Spleen (tissue), 11 donors: Measurements from ENCODE around the gene MSANTD1. TPM values are rescaled to one million over a fixed set of nuclear protein-coding genes. Genes with fewer than 3 reads are reported as not detected.

Experiments
- DNase-seq: peaks from one replicate; pipeline ENCODE4 v3.0.0-alpha.2; 2020
- H3K27ac ChIP-seq, 8 donors: fragments of 200-600 bp; sonication (generic) in 7 of 8; 1 replicate in 4 of 8; 2 replicates in 4 of 8; pipeline versions ENCODE4 v1.5.0 to v1.8.0; 2016 to 2021; ENCODE audit warnings: inconsistent platforms in 4 of 8, mild to moderate bottlenecking in 4 of 8, moderate library complexity in 1 of 8
- H3K27me3 ChIP-seq, 7 donors: fragments of 200-600 bp; sonication (generic) in 6 of 7; replicated peaks in 1 of 7; 1 replicate in 4 of 7; 2 replicates in 3 of 7; pipeline versions ENCODE4 v1.5.0 to v1.8.0; 2016 to 2021; ENCODE audit warnings: inconsistent platforms in 3 of 7, mild to moderate bottlenecking in 1 of 7
- H3K36me3 ChIP-seq, 6 donors: fragments of 200-600 bp; sonication (generic) in 5 of 6; 1 replicate in 4 of 6; 2 replicates in 2 of 6; pipeline versions ENCODE4 v1.5.0 to v1.8.0; 2016 to 2021; ENCODE audit warnings: inconsistent platforms in 2 of 6
- H3K4me1 ChIP-seq, 6 donors: fragments of 200-600 bp; sonication (generic) in 5 of 6; 1 replicate in 3 of 6; 2 replicates in 3 of 6; pipeline versions ENCODE4 v1.5.0 to v1.8.0; 2016 to 2021; ENCODE audit warnings: inconsistent platforms in 3 of 6
- H3K4me3 ChIP-seq, 8 donors: fragments of 200-600 bp; sonication (generic) in 7 of 8; 1 replicate in 4 of 8; 2 replicates in 4 of 8; pipeline versions ENCODE4 v1.5.0 to v1.8.0; 2016 to 2021; ENCODE audit warnings: inconsistent platforms in 4 of 8, mild to moderate bottlenecking in 4 of 8, moderate library complexity in 2 of 8
- H3K9me3 ChIP-seq, 8 donors: fragments of 200-600 bp; sonication (generic) in 7 of 8; 1 replicate in 4 of 8; 2 replicates in 4 of 8; pipeline versions ENCODE4 v1.5.0 to v1.8.0; 2016 to 2021; ENCODE audit warnings: inconsistent platforms in 4 of 8
- CTCF ChIP-seq, 11 experiments: fragments of 200-600 bp in 7 of 11; fragments of 450-650 bp in 4 of 11; sonication (generic) in 4 of 11; IDR thresholded peaks in 8 of 11; conservative IDR thresholded peaks in 3 of 11; 1 replicate in 7 of 11; 2 replicates in 4 of 11; pipeline versions ENCODE4 v1.4.0 to v1.8.0; 2016 to 2021; ENCODE audit warnings: antibody characterized with exemption in 11 of 11, inconsistent platforms in 4 of 11, mild to moderate bottlenecking in 1 of 11
- POLR2A ChIP-seq, 3 donors: fragments of 450-650 bp; IDR thresholded peaks; one replicate each; pipeline ENCODE4 v1.5.1; 2017; ENCODE audit warnings: antibody characterized with exemption in 3 of 3, mild to moderate bottlenecking in 1 of 3
- POLR2AphosphoS5 ChIP-seq, 3 donors: sonication (generic); formaldehyde crosslinking; IDR thresholded peaks; one replicate each; pipeline ENCODE4 v1.5.1; 2017; ENCODE audit warnings: antibody characterized with exemption in 3 of 3
- WGBS, 5 donors: extraction: QIAGEN DNeasy Blood & Tissue Kit in 3 of 5; methylation state at CpG; one replicate each; pipeline versions ENCODE4 v1.1.5 to v1.1.7; 2013 to 2018; 5-methylcytosine and 5-hydroxymethylcytosine counted together
- intact Hi-C: fragments of 100-400 bp; cut with DNase I; formaldehyde crosslinking; loops from one replicate; pipeline ENCODE4 v1.15.0; 2023; ENCODE audit warnings: low total_unique reads
- polyA plus RNA-seq, 3 donors: library from polyadenylated mRNA; stranded (reverse); fragments of 200-250 nt; gene quantifications; one replicate each; pipeline ENCODE4 v1.2.1, GENCODE V29; 2013
- total RNA-seq, 7 donors: library from RNA; depleted of rRNA in 3 of 7; stranded (reverse); fragments of >200 nt in 3 of 7; fragmentation: NEBNext Ultra II Directional in 4 of 7; extraction: Animal tissue kit (Norgen Biotek cat#: 25700) in 4 of 7; gene quantifications; one replicate each; pipeline versions ENCODE4 v1.1.0 to v1.2.1, GENCODE V29; 2016 to 2021
- donor health status: healthy with polysubstance abuse.
- donor health status: DM: no; HTN: no; CAD: no; lungs with moderate emphysema.
- donor health status: DM: no; HTN: no; CAD: no.
- donor health status: Bipolar disorder and iron deficiency.
- donor health status: healthy.
- donor health status: DM: no; HTN: no; CAD: no.
- donor health status: DM: yes; HTN: yes; CAD: no.

MSANTD1 gene
- total and polyA plus RNA-seq, 10 donors, result 0.41 to 2.8 (median 1.8) TPM

GRCh38 chr4:3209551-3210325 lies 39.2 kb upstream of the MSANTD1 start:
- peaks cover 0 to 98% (median 80%) of the 10 kb centered on the region in 6 donors for H3K36me3 ChIP-seq
- intact Hi-C loops, result loop anchor here (10.0 kb wide), 1 partner anchor 75 kb away; no protein-coding TSS in a partner anchor

GRCh38 chr4:3210467-3210866 lies 38.5 kb upstream of the MSANTD1 start:
- TF ChIP-seq POLR2AphosphoS5 (IDR thresholded peaks at IDR 0.05) (peak in 1 of 3 donors; percentile 9), CTCF (IDR thresholded peaks at IDR 0.05 in 8 of 11, conservative IDR thresholded peaks at IDR 0.05 in 3 of 11) (no peak), POLR2A (IDR thresholded peaks at IDR 0.05) (no peak)
- WGBS, 5 donors, result 93 to 97% (median 95%) methylated on average over 6 of the region's 6 CpGs
- peaks cover 0 to 100% (median 87%) of the 10 kb centered on the region in 6 donors for H3K36me3 ChIP-seq
- intact Hi-C loops, result no loop called here
- no peaks in the 10 kb centered on the region for H3K9me3 ChIP-seq
- DNase-seq, result no peak
- H3K27me3 ChIP-seq, result no peaks in the 10 kb centered on the region
- H3K27ac ChIP-seq, result no peak overlapping the region
- peaks cover 0 to 8% (median 0%) of the 10 kb centered on the region in 6 donors for H3K4me1 ChIP-seq
- H3K4me3 ChIP-seq, result no peak overlapping the region

More at GRCh38 chr4:3209551-3210325, 39.2 kb upstream of the MSANTD1 start:
- WGBS, 5 donors, result 94 to 98% (median 96%) methylated on average over 16 to 17 of the region's 17 CpGs
- Histone ChIP-seq H3K4me3 (no peak overlapping the region), H3K4me1 (peaks cover 0 to 12% (median 0%) of the 10 kb centered on the region in 6 donors), H3K27ac (no peak overlapping the region), H3K9me3 (no peaks in the 10 kb centered on the region), H3K27me3 (no peaks in the 10 kb centered on the region)
- TF ChIP-seq POLR2AphosphoS5 (IDR thresholded peaks at IDR 0.05) (no peak), POLR2A (IDR thresholded peaks at IDR 0.05) (no peak), CTCF (IDR thresholded peaks at IDR 0.05 in 8 of 11, conservative IDR thresholded peaks at IDR 0.05 in 3 of 11) (no peak)
- DNase-seq, result no peak

GRCh38 chr4:3211866-3212265 lies 37.1 kb upstream of the MSANTD1 start:
- WGBS, 5 donors, result 96 to 98% (median 97%) methylated on average over 8 of the region's 8 CpGs
- H3K4me3 ChIP-seq, result no peak overlapping the region
- DNase-seq, result no peak
- no peaks in the 10 kb centered on the region for H3K27me3 ChIP-seq
- TF ChIP-seq CTCF (IDR thresholded peaks at IDR 0.05 in 8 of 11, conservative IDR thresholded peaks at IDR 0.05 in 3 of 11) (no peak), POLR2AphosphoS5 (IDR thresholded peaks at IDR 0.05) (no peak), POLR2A (IDR thresholded peaks at IDR 0.05) (no peak)
- intact Hi-C loops, result no loop called here
- H3K4me1 ChIP-seq, result peaks cover 0 to 8% (median 0%) of the 10 kb centered on the region in 6 donors
- no peak overlapping the region for H3K27ac ChIP-seq
- H3K36me3 ChIP-seq, result peaks cover 0 to 100% (median 88%) of the 10 kb centered on the region in 6 donors
- H3K9me3 ChIP-seq, result no peaks in the 10 kb centered on the region

DNA sequence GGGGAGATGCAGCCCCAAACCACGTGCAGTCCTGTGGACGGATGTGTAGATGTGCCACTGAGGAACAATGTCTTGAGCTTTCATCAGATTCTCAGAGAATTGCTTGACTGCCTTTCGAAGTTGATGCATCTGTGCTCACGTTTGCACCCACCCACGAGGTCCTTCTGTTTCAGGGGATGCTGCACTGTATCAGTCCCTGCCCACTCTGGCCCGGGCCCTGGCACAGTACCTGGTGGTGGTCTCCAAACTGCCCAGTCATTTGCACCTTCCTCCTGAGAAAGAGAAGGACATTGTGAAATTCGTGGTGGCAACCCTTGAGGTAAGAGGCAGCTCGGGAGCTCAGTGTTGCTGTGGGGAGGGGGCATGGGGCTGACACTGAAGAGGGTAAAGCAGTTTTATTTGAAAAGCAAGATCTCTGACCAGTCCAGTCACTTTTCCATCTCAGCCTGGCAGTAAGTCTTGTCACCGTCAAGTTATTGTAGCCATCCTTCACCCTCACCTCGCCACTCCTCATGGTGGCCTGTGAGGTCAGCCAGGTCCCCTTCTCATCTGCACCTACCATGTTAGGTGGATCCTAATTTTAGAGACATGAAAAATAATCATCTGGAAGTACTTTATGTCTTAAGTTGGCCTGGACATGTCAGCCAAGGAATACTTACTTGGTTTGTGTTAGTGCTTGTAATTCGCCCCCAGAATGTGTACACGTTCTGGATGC lies 36.4 kb upstream of the MSANTD1 start:
- intact Hi-C loops, result no loop called here
- WGBS, 5 donors, result 83 to 95% (median 92%) methylated on average over 12 of the region's 12 CpGs
- Histone ChIP-seq H3K36me3 (peaks cover 0 to 100% (median 85%) of the 10 kb centered on the region in 6 donors), H3K4me1 (peaks cover 0 to 5% (median 0%) of the 10 kb centered on the region in 6 donors), H3K4me3 (no peak overlapping the region), H3K9me3 (no peaks in the 10 kb centered on the region), H3K27me3 (no peaks in the 10 kb centered on the region), H3K27ac (no peak overlapping the region)
- DNase-seq, result no peak
- TF ChIP-seq POLR2A (IDR thresholded peaks at IDR 0.05) (no peak), CTCF (IDR thresholded peaks at IDR 0.05 in 8 of 11, conservative IDR thresholded peaks at IDR 0.05 in 3 of 11) (no peak), POLR2AphosphoS5 (IDR thresholded peaks at IDR 0.05) (no peak)
